Right ventricle myocardium inferior (tissue), 1 donor: ENCODE measurements around the gene SEC16B. TPM values are rescaled to one million over a fixed set of nuclear protein-coding genes. Genes with fewer than 3 reads are reported as not detected.
A peak's percentile ranks its signal among the peaks of the same experiment; 100 is the strongest.
"Not testable (repeated sequence)": the region's sequence is repeated elsewhere in the genome, so short reads cannot be mapped to it uniquely, and the experiment has no call there.

Experiments used
- ATAC-seq: fragments of 200-7000 bp; cut with Tn5 transposase; one replicate; pipeline ENCODE4 v1.9.1; 2020; ENCODE audit warnings: mild to moderate bottlenecking, moderate library complexity
- DNase-seq: peaks from one replicate; pipeline ENCODE4 v3.0.0; 2021; ENCODE audit errors: missing footprints
- intact Hi-C: fragments of 100-400 bp; cut with DNase I; formaldehyde crosslinking; loops from one replicate; pipeline ENCODE4 v1.11.0; 2022
- long read RNA-seq: library from polyadenylated mRNA; unstranded; transcript quantifications from one replicate; pipeline ENCODE4 v2.0.0, GENCODE V29; 2021
- total RNA-seq: library from RNA; stranded (reverse); fragmentation: NEBNext Ultra II Directional; extraction: Animal tissue kit (Norgen Biotek cat#: 25700); gene quantifications from one replicate; pipeline ENCODE4 v1.2.1, GENCODE V29; 2021
- donor health status: DM: no; HTN: yes; CAD: no; lungs with severe emphysema.

SEC16B gene
- total RNA-seq: 1.5 TPM
- long read RNA-seq: 0 reads

- intact Hi-C loops: loop anchor here (10.0 kb wide), 1 partner anchor 215 kb away; no protein-coding TSS in a partner anchor
- ATAC-seq: no peak
These were observed at the start of gene SEC16B for GRCh38 chr1:177969825-177970371. SEC16B (minus strand) TSS chr1:177970058; CDS start chr1:177967981, 2,077 bp downstream.

GRCh38 chr1:178019622-178020021 lies 49.8 kb upstream of the SEC16B start:
- intact Hi-C loops: no loop called here
- ATAC-seq (no peak), DNase-seq (no peak)

More at GRCh38 chr1:177969825-177970371, at the start of gene SEC16B:
- DNase-seq: no peak

- intact Hi-C loops: no loop called here
- ATAC-seq (no peak), DNase-seq (no peak)
These were observed 49.4 kb upstream of the SEC16B start for GRCh38 chr1:178019208-178019607.

GRCh38 chr1:178017517-178017916 lies 47.7 kb upstream of the SEC16B start:
- ATAC-seq: no peak
- intact Hi-C loops: no loop called here

GRCh38 chr1:178011864-178012503 lies 42.1 kb upstream of the SEC16B start:
- intact Hi-C loops: no loop called here
- DNase-seq: no peak
- ATAC-seq: no peak

More at GRCh38 chr1:178017517-178017916, 47.7 kb upstream of the SEC16B start:
- no peak for DNase-seq

- DNase-seq: no peak
- intact Hi-C loops: no loop called here
- ATAC-seq: no peak
These were observed 41.6 kb upstream of the SEC16B start for GRCh38 chr1:178011465-178011828.

GRCh38 chr1:178010674-178011464 lies 41.0 kb upstream of the SEC16B start:
- ATAC-seq: no peak
- no peak for DNase-seq
- intact Hi-C loops: no loop called here

GRCh38 chr1:178006043-178006442 lies 36.2 kb upstream of the SEC16B start:
- intact Hi-C loops: no loop called here
- ATAC-seq: no peak
- no peak for DNase-seq

- intact Hi-C loops: no loop called here
- ATAC-seq (no peak), DNase-seq (no peak)
These were observed 35.6 kb upstream of the SEC16B start for GRCh38 chr1:178005450-178005849.

- no peak for ATAC-seq
- intact Hi-C loops: no loop called here
- DNase-seq: no peak
These were observed 35.1 kb upstream of the SEC16B start for GRCh38 chr1:178004926-178005391.

GRCh38 chr1:177998696-177999631 lies 29.1 kb upstream of the SEC16B start:
- intact Hi-C loops: no loop called here
- DNase-seq (no peak), ATAC-seq (no peak)

GRCh38 chr1:177996957-177997356 lies 27.1 kb upstream of the SEC16B start:
- ATAC-seq: peak; percentile 42
- DNase-seq: no peak
- intact Hi-C loops: no loop called here

- intact Hi-C loops: no loop called here
- DNase-seq (peak; percentile 65), ATAC-seq (no peak)
These were observed 25.5 kb upstream of the SEC16B start for GRCh38 chr1:177995369-177995768.

- DNase-seq, ATAC-seq, intact Hi-C loops: not testable (repeated sequence)
These were observed 16.4 kb upstream of the SEC16B start for GRCh38 chr1:177986281-177986680.

GRCh38 chr1:177984761-177985160 lies 14.9 kb upstream of the SEC16B start:
- intact Hi-C loops: no loop called here
- ATAC-seq: no peak
- no peak for DNase-seq

- no peak for DNase-seq
- intact Hi-C loops: no loop called here
- peak; percentile 91 for ATAC-seq
These were observed 14.3 kb upstream of the SEC16B start for GRCh38 chr1:177984136-177984525.

GRCh38 chr1:177983482-177984135 lies 13.8 kb upstream of the SEC16B start:
- intact Hi-C loops: no loop called here
- ATAC-seq (no peak), DNase-seq (no peak)

GRCh38 chr1:177983077-177983476 lies 13.2 kb upstream of the SEC16B start:
- no peak for DNase-seq
- no peak for ATAC-seq

More at GRCh38 chr1:177983077-177983476, 13.2 kb upstream of the SEC16B start:
- intact Hi-C loops: no loop called here
